MCF 10A (cell line): ENCODE results near the gene LANCL3. TPM values are rescaled to one million over a fixed set of nuclear protein-coding genes. Genes with fewer than 3 reads are reported as not detected.

ENCODE experiments used
- BruUV-seq: library from RNA; stranded (reverse); fragments of 400-500 nt; replicated peaks from 2 replicates; lab custom pipeline; 2021; lab: Mats Ljungman, UMichigan
- CTCF ChIA-PET: fragments of 300-600 bp; sonication (Branson Sonifier 250); formaldehyde crosslinking; extraction: SDS; loops from one replicate; lab custom pipeline; 2021; ENCODE audit warnings: antibody characterized with exemption, inconsistent platforms; lab: Yijun Ruan, JAX
- POLR2A ChIA-PET: fragments of 300-600, 350-650 bp; sonication (Branson Sonifier 250); formaldehyde crosslinking; extraction: SDS; loops from one replicate; lab custom pipeline; 2020; ENCODE audit warnings: antibody characterized with exemption, inconsistent platforms; lab: Yijun Ruan, JAX
- DNase-seq: peaks from one replicate; pipeline ENCODE4 v3.0.0-alpha.2; 2018; ENCODE audit not compliant: unreplicated experiment
- H3K27ac Mint-ChIP-seq: one replicate; pipeline ENCODE4 v1.8.0; 2022; ENCODE audit warnings: mild to moderate bottlenecking, low read depth, mixed read lengths; ENCODE audit not compliant: unreplicated experiment
- H3K27me3 Mint-ChIP-seq: one replicate; pipeline ENCODE4 v1.8.0; 2022; ENCODE audit warnings: mixed read lengths; ENCODE audit not compliant: insufficient read depth, unreplicated experiment
- H3K36me3 Mint-ChIP-seq: one replicate; pipeline ENCODE4 v1.8.0; 2022; ENCODE audit warnings: mild to moderate bottlenecking, moderate library complexity, mixed read lengths; ENCODE audit not compliant: insufficient read depth, unreplicated experiment
- H3K4me1 Mint-ChIP-seq: one replicate; pipeline ENCODE4 v1.8.0; 2022; ENCODE audit warnings: mixed read lengths; ENCODE audit not compliant: insufficient read depth, unreplicated experiment
- H3K4me3 Mint-ChIP-seq: one replicate; pipeline ENCODE4 v1.8.0; 2022; ENCODE audit warnings: mild to moderate bottlenecking, moderate library complexity, mixed read lengths; ENCODE audit not compliant: unreplicated experiment
- H3K9me3 Mint-ChIP-seq: one replicate; pipeline ENCODE4 v1.8.0; 2022; ENCODE audit warnings: mixed read lengths; ENCODE audit not compliant: unreplicated experiment
- CTCF ChIP-seq: fragments of 200-600 bp; IDR thresholded peaks from one replicate; pipeline ENCODE4 v1.8.0; 2022; ENCODE audit warnings: antibody characterized with exemption, mild to moderate bottlenecking; ENCODE audit not compliant: unreplicated experiment
- intact Hi-C: fragments of 100-400 bp; cut with micrococcal nuclease; formaldehyde crosslinking; loops from 2 replicates; pipeline ENCODE4 v1.14.1; 2022
- total RNA-seq: library from RNA; stranded (reverse); gene quantifications from 2 replicates; pipeline ENCODE4 v1.2.3, GENCODE V29; 2022

LANCL3 gene
- total RNA-seq, 1 experiment from 2014 or later: 0.54 TPM

- peaks cover 40% of the 10 kb centered on the region for H3K27me3 Mint-ChIP-seq
- H3K4me3 Mint-ChIP-seq: no peak overlapping the region
- no peak for TF ChIP-seq CTCF
- CTCF ChIA-PET: interaction anchor here (0.6 kb wide), 1 partner anchor 504 kb away, joined by 3 read pairs; no protein-coding TSS in a partner anchor
- BruUV-seq: no TSS peak
- intact Hi-C loops: no loop called here
- POLR2A ChIA-PET: interaction anchor here (0.6 kb wide), 1 partner anchor 13 kb away, joined by 3 read pairs; no protein-coding TSS in a partner anchor
- H3K27ac Mint-ChIP-seq: no peak overlapping the region
- no peaks in the 10 kb centered on the region for H3K36me3 Mint-ChIP-seq
- H3K9me3 Mint-ChIP-seq: no peaks in the 10 kb centered on the region
- DNase-seq: no peak
- peaks cover under 1% of the 10 kb centered on the region for H3K4me1 Mint-ChIP-seq
Measured at GRCh38 chrX:37717708-37718107, 146.2 kb downstream of the LANCL3 start.

DNA sequence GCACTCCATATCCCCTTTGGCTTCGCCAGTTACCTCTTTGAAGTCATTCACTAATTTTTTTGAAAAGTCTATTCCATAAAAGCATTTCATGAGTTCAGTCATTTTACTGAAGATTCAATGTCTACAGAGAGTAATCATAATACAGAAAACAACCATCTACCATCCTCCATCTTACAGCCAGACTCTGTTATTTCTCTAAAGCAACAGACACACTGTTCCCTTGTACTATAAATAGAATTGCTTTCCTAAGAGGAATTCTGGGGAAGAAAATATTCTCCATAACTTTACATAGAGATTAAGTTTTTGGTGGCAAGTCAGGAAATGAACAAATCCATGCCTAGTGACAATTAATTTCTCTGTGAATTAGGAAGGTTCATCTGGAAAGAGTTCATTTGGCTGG lies 151.1 kb downstream of the LANCL3 start:
- peaks cover 64% of the 10 kb centered on the region for H3K27me3 Mint-ChIP-seq
- H3K4me3 Mint-ChIP-seq: no peak overlapping the region
- TF ChIP-seq CTCF: no peak
- intact Hi-C loops: no loop called here
- DNase-seq: no peak
- H3K36me3 Mint-ChIP-seq: no peaks in the 10 kb centered on the region
- H3K4me1 Mint-ChIP-seq: no peaks in the 10 kb centered on the region
- ChIA-PET CTCF (no interaction called here), POLR2A (no interaction called here)
- no peaks in the 10 kb centered on the region for H3K9me3 Mint-ChIP-seq
- H3K27ac Mint-ChIP-seq: no peak overlapping the region
- BruUV-seq: no TSS peak

DNA sequence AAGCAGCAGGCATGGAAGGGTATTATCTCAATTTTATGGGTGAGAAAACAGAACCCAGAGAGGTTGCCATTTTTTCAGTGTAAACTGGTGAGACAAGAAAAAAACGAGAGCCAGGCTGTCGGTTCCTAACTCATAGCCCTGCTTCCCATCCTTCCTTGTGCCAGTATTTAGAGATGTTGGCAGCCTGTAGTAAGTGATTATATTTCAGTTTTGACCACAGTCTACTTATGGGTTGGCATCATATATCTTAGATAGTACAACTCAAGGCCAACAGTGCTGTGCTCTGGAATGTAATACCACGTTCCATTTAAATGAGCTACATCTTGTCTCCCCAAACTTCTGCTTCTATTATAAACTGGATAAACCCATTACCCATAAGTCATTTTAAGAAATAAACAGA lies 154.9 kb downstream of the LANCL3 start:
- no TSS peak for BruUV-seq
- no peaks in the 10 kb centered on the region for H3K36me3 Mint-ChIP-seq

More for the DNA sequence above, 154.9 kb downstream of the LANCL3 start:
- H3K4me3 Mint-ChIP-seq: no peak overlapping the region
- CTCF ChIA-PET: no interaction called here
- H3K9me3 Mint-ChIP-seq: no peaks in the 10 kb centered on the region
- no peak overlapping the region for H3K27ac Mint-ChIP-seq
- no peaks in the 10 kb centered on the region for H3K4me1 Mint-ChIP-seq
- no peak for TF ChIP-seq CTCF
- POLR2A ChIA-PET: interaction anchor here (0.7 kb wide), 1 partner anchor 1681 kb away, joined by 4 read pairs; no protein-coding TSS in a partner anchor
- intact Hi-C loops: no loop called here
- no peak for DNase-seq
- peaks cover 56% of the 10 kb centered on the region for H3K27me3 Mint-ChIP-seq

Other genes with a start within 250 kb of the LANCL3 start
- 10.2 and 10.5 TPM in 2 replicates for gene PRRG1, start 222.3 kb upstream of the LANCL3 start, total RNA-seq
- 0.37 and 0.63 TPM in 2 replicates for gene XK, start 114.1 kb downstream of the LANCL3 start, total RNA-seq
- 0.07 TPM in 1 of 2 replicates, not detected in the other for gene CYBB, start 208.4 kb downstream of the LANCL3 start, total RNA-seq